ENCODE measurements around the gene KDM1B.

DNA sequence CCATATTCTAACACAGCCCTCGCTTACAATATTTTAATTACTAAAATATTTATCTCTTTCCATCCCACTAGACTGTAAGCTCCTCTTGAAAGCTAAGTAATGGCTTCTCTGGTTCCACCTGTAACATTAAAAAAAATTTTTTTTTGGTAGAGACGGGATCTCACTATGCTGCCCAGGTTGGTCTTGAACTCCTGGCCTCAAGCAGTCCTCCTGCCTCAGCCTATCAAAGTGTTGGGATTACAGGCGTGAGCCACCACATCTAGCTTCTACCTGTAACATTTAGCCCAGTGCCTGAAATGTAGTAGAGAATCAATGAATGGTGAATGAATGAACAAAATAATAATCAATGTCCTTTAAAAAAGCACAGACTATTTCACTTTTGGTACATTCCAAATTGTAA is 80.3 kb downstream of the KDM1B start:
- TF ChIP-seq, protein P1, sequence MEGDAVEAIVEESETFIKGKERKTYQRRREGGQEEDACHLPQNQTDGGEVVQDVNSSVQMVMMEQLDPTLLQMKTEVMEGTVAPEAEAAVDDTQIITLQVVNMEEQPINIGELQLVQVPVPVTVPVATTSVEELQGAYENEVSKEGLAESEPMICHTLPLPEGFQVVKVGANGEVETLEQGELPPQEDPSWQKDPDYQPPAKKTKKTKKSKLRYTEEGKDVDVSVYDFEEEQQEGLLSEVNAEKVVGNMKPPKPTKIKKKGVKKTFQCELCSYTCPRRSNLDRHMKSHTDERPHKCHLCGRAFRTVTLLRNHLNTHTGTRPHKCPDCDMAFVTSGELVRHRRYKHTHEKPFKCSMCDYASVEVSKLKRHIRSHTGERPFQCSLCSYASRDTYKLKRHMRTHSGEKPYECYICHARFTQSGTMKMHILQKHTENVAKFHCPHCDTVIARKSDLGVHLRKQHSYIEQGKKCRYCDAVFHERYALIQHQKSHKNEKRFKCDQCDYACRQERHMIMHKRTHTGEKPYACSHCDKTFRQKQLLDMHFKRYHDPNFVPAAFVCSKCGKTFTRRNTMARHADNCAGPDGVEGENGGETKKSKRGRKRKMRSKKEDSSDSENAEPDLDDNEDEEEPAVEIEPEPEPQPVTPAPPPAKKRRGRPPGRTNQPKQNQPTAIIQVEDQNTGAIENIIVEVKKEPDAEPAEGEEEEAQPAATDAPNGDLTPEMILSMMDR (IDR thresholded peaks at IDR 0.05), result no peak
- no peak for TF ChIP-seq EP300 (IDR thresholded peaks at IDR 0.05; ENCODE audit: borderline replicate concordance in 1 of 2, low read depth in 1 of 2, low read length in 1 of 2)
- no peak for TF ChIP-seq NRF1 (IDR thresholded peaks at IDR 0.05; ENCODE audit: low read depth, low read length)
- TF ChIP-seq FOXM1 (IDR thresholded peaks at IDR 0.05; ENCODE audit: low read depth), result no peak
- TF ChIP-seq, protein P2, sequence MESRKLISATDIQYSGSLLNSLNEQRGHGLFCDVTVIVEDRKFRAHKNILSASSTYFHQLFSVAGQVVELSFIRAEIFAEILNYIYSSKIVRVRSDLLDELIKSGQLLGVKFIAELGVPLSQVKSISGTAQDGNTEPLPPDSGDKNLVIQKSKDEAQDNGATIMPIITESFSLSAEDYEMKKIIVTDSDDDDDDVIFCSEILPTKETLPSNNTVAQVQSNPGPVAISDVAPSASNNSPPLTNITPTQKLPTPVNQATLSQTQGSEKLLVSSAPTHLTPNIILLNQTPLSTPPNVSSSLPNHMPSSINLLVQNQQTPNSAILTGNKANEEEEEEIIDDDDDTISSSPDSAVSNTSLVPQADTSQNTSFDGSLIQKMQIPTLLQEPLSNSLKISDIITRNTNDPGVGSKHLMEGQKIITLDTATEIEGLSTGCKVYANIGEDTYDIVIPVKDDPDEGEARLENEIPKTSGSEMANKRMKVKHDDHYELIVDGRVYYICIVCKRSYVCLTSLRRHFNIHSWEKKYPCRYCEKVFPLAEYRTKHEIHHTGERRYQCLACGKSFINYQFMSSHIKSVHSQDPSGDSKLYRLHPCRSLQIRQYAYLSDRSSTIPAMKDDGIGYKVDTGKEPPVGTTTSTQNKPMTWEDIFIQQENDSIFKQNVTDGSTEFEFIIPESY (IDR thresholded peaks at IDR 0.05; ENCODE audit: borderline replicate concordance, low read depth), result no peak
- no peak for TF ChIP-seq POLR2AphosphoS5 (IDR thresholded peaks at IDR 0.05; ENCODE audit: low read depth, low read length)
- no peak for TF ChIP-seq TAF1 (IDR thresholded peaks at IDR 0.05; ENCODE audit: borderline replicate concordance, low read depth, low read length)
- no peak for TF ChIP-seq FOXJ3 (CRISPR knock-in tag; IDR thresholded peaks at IDR 0.05)
- TF ChIP-seq, protein P3, sequence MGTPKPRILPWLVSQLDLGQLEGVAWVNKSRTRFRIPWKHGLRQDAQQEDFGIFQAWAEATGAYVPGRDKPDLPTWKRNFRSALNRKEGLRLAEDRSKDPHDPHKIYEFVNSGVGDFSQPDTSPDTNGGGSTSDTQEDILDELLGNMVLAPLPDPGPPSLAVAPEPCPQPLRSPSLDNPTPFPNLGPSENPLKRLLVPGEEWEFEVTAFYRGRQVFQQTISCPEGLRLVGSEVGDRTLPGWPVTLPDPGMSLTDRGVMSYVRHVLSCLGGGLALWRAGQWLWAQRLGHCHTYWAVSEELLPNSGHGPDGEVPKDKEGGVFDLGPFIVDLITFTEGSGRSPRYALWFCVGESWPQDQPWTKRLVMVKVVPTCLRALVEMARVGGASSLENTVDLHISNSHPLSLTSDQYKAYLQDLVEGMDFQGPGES (IDR thresholded peaks at IDR 0.05; ENCODE audit: low read depth, low read length), result no peak
- no peak for TF ChIP-seq SIN3A (IDR thresholded peaks at IDR 0.05; ENCODE audit: borderline replicate concordance, low read depth, low read length)
- TF ChIP-seq SMC3 (IDR thresholded peaks at IDR 0.05; ENCODE audit: low read depth, low read length), result no peak
- TF ChIP-seq RXRA (IDR thresholded peaks at IDR 0.05; ENCODE audit: borderline replicate concordance, low read depth), result no peak

Data from SK-N-SH (cell line).